ENCODE data around the gene XRCC4.
A peak's percentile ranks its signal among the peaks of the same experiment; 100 is the strongest.

- peak; percentile 96 for TF ChIP-seq POLR2AphosphoS5 (IDR thresholded peaks at IDR 0.05; ENCODE audit: low read depth, low read length)
- TF ChIP-seq SPI1 (IDR thresholded peaks at IDR 0.05; ENCODE audit: low read depth, low read length) = no peak
- TF ChIP-seq POLR2A (IDR thresholded peaks at IDR 0.05; ENCODE audit: low read depth, low read length) = peak; percentile 95
Observed at GRCh38 chr5:83076742-83077661, at the start of gene XRCC4, which contains the start of gene TMEM167A.

Measured in GM12891 (cell line).